Measurements from ENCODE around the gene SMIM29.

SMIM29 gene

DNA sequence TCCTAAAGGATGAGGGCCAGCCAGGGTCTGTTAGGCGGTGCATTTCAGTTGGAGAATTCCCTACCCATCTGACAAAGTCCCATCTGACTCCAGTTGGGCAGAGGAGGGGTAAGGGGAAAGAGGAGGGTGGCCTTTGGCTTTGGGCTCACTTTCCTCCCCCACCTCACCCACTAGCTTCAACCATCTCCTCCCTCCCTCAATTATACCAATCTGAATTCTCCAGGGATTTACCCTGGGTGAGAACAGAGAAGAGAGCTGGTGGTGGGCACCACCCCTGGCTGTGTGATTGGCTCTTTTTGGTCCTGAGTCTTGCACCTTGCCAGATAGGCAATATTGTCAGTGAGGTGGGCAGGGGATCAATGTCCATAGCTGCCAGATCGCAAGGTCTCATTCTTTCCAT, 8.9 kb downstream of the SMIM29 start:
- DNase-seq, result no peak

DNA sequence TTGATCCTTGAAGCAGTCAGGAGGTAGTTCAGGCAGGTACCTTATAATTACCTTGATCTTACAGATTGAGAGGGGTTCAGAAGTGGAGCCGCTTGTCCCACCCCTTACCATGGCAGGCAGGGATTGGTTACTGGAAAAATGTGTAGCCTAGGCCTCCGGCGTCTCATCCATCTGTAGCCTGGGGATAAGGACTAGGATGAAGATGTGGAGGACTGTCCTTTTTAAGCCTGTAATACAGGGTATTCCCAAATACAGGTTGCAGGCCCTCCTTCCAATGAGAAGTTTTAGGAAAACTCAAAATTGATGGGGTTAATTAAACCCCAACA, 9.3 kb downstream of the SMIM29 start:
- DNase-seq, result no peak

DNA sequence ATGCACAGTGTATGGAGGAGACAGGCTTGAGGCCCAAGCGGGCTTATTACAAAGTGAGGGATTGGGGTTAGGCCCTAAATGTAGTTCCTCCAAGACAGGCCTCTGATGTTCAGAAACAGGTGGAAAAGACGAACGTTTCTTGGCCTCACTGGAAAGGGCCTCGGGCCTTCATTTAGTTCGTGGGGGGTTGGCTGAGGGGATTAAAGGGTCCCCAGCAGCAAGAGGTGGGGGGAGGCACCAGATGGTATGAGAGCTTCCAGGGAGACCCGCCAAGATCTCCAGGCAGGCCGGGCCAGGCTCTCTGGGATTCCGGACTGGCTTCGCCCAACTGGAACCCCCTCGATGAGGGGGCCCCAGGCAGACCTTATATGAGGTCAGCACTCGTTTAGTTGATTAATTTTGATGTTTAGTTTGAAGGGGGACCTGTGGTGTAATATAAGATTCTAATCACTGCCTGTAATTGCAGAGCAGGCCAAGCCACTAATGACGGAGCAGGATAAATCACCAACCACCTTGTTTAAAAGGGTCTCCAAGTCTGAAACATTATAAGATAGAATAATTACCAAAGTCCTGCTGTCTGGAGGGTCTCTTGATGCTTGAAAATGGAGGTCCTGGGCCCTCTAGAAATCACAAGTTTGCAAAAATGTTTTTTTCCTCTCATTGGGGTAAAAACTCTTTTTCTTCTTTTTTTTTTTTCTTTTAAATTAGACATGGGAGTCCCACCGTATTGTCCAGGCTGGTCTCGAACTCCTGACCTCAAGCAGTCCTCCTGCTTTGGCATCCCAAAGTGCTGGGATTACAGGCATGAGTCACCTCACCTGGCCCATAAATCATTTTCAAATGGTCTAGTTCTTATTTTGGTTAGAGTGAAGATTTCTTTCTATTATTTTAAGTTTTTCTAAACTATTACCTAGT, 10.0 kb downstream of the SMIM29 start:
- DNase-seq, result peak; percentile 57

DNA sequence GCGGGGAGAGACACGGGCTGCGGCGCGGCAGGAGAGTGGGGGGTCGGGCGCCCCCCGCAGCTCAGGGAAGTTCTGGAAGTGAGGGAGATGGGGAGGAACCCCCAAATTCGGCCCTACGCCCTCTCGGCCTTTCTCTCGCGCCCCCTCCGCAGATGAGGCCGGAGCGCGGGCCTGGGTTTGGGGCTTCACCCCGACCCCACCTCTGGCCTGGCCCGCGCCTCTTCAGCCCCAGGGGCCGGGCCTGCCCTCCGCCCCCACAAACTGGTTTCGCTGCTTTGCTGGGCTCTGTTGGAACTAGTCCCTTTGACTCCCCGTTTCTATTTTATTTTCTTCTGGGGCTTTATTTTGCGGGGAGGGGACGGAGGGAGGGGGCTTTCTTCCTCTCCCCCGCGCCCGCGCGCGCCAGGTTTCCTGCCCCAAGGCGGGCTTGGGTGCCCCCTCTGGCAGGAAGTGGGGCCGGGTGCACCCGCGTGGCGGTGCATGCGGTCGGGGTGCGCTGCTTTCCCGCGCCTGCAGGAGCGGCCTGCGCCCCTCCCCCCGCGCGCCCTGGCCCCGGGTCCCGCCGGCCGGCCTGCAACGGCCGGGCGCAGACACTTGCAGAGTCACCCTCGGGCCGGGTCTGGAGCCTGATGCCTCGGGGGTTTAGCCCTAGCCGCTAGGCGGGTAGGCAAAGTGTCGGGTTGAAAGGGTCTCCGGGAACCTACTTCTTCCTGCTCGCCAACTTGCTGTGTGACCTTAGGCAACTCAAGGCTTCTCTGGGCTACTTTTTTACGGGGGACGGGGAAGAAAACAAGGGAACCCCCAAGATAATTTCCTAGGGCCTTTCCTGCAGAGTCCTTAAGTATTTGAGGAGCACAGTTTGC, 10.9 kb downstream of the SMIM29 start:
- DNase-seq, result peak; percentile 76

DNA sequence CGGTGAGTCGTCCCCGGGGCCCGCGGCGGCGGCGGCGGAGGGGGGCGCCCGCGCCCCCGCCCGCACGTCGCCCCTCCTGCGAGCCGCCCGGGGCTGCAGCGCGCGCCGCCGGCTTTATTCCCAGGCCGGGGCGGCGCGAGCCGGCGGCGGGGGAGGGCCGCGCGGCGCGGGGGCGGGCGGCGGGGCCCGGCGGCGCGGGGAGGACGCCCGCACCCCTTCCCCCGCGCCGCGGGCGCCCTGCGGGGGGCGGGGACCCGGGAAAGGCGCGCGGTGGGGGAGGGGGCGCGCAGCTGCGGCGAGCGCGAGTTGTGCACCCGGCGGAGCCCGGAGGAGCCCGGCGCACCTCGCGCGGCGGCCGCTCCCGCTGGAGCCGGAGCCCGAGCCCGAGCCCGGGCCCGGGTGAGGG, 11.5 kb downstream of the SMIM29 start:
- DNase-seq, result no peak

DNA sequence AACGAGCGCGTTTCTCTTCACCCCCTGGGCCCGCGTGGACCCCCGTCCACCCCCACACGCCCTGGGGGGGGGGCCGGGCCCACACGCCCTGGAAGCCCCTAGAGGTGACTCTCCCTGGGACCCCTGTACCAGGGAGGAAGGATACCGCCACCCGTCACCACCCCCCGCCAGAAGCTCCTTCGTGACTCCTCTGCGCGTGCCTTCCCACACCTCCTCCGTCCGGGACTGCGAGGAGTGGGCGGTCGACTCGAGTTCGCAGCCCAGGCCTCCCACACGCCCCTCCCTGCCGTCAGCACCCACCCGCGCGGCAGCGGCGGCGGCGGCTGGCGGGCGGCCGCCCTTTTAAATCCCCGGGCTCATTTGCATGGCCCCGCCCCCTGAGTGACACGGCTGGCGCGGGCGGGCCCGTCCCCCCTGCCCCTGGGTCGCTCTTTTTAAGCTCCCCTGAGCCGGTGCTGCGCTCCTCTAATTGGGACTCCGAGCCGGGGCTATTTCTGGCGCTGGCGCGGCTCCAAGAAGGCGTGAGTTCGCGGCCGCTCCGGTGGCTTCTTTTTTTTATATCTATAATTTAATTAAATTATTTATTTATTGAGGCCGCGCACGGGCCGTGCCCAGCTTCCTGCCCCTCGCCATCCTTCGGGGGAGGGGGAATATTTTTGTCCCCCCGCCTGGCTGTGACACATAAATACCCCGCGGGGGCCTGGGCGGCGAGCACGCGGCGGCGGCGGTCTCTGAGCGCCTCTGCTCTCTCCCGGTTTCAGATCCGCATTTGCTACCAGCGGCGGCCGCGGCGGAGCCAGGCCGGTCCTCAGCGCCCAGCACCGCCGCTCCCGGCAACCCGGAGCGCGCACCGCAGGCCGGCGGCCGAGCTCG, 12.1 kb downstream of the SMIM29 start, which contains the start of gene HMGA1:
TSS of gene HMGA1 (plus strand) at position 431 of the 873 bp plus-strand sequence. CDS start 3,908 bp downstream, outside the sequence.
- DNase-seq, result peak; percentile 93

DNA sequence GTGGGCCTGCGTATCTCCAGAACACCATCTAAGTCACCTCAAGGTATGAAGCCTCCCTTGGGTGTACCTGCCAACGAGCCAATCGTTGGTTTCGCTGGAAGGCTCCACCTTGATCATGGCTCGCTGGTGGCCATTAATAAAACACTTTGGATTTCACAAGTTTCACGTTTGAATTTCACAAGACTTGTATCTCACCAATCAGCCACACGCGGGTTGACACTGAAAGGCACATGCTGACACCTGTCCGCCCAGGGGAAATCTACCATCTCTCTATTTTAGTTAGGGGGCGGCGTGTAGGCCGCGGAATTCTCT, 12.7 kb downstream of the SMIM29 start:
- no peak for DNase-seq

DNA sequence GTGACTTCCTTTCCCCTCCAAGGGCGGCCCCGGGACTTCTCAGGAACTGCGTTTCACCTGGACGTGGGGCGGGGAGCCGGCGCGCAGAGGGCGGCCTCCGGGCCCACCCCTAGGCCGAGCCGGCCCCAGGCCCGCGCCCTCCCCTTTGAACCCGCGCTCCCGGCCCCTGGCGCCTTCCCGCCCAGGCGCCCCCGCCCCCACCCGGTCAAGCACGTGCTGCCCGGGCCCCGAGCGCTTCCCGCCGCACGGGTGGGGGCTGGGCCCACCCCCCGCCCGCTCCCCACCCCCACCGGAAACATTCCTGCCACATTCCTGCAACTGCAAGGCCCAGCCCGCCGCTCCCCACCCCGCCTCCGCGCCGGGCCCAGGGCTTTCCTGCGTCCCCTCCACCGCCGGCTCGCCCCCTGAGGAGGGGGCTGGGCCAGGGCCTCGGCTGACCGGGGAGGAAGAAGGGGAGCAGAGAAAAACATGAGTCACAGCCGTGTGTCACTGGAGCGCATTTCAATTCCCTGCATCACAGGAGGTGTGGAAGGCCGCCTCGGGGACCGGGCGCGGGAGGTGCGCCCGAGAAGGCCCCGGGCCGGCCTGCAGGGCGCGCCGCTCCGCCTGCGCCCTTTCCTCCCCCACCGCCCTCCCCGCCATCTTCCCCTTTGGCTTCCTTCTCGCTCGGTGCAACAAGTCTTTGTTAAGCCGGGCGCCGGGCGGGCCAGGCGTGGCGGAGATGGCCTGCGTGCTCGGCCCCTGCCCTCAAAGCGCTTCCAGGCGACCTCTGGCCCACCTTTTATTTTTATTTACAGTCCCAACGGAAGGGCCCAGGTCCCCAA, 13.3 kb downstream of the SMIM29 start:
- peak; percentile 89 for DNase-seq

DNA sequence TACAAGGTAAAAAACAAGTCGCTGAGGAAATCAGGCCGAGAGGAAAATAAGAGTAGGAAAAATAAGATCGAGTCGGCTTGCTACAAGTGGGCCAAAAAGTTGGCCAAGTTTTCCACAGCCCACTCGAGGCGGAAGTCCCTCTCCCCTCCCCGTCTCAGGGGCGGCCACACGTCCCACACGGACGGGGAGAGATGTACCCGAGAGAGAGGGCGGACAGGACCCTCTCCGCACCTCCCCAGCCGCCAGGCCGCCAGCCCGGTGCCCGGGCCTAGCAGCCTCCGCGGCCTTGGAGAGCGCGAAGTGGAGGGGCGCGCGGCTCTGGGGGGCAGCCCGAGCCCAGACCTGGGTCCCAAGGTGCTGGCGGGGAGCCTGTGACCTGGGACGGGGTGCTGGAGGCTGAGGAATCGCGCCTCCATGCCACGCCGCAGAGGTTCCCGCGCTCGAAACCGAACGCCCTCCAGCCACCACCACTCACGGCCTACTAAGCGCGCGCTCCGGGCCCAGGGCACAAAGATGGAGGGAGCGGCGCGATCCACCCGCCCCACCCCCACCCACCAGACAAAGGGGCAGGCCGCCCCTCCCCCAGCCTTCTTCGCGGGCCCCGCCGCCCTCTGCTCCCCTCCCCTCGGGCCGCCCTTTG, 14.0 kb downstream of the SMIM29 start:
- DNase-seq, result peak; percentile 80

DNA sequence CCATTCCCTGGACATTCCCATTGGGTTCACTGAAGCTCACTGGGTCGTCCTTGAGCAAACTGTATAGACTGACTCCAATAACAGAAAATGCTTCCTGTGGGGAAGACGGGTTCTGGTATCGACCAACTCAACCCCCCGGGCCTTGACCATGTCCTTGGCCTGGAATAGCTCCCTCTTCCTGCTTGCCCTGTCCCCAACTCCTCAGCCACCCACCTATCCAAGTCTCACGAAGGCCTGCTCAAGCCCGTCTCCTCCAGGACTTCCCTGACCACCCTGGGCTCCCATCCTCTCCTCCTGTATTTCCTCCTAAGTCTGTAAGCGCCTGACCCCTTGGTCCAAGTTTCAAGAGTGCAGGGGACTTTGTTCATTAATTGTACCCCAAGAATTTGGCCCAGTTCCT, 14.9 kb downstream of the SMIM29 start:
- no peak for DNase-seq

DNA sequence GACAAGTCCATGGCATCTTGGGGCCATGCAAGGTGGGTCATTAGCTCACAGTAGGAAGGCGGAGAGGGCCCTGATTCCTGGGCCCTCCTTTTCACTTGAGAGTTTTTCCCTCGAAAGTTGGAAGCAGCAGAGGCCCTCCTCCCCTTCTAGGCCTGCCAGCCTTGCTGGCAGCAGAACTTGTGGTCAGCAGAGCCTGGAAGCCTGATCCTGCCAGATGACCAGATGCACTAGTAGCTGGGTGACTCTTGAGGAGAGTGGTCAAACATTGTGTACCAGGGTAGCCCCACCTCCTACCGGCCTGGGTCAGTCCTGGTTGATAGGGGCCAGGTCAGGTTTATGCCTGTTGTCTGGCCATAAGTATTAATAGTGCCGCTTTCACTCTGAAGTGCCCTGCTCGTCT, 15.9 kb downstream of the SMIM29 start:
- DNase-seq, result no peak

DNA sequence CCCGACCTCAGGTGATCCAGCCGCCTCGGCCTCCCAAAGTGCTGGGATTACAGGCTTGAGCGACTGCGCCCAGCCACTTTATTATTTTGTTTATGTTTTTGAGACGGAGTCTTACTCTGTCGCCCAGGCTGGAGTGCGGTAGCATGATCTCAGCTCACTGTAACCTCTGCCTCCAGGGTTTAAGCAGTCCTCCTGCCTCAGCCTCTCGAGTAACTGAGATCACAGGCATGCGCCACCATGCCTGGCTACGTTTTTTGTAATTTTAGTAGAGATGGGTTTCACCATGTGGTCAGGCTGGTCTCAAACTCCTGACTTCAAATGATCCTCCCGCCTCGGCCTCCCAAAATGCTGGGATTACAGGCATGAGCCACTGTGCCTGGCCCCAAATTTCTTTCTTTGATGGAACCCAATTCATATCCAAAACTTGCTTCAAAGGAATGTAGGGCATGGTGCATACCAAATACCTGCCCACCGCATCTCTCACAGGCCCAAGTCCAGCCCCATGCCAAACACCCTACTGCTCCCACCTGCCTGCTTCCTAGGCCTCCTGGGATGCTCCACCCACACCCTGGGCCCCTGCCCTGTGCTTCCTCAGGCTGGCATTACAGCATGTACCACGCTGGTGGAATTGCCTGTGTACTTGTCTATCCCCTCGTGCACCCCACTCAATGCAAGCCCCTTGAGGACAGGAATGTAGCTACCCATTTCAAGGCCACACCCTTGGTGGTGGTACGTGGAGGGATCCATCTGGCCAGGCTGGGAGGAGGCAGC, 17.1 kb downstream of the SMIM29 start:
- no peak for DNase-seq

DNA sequence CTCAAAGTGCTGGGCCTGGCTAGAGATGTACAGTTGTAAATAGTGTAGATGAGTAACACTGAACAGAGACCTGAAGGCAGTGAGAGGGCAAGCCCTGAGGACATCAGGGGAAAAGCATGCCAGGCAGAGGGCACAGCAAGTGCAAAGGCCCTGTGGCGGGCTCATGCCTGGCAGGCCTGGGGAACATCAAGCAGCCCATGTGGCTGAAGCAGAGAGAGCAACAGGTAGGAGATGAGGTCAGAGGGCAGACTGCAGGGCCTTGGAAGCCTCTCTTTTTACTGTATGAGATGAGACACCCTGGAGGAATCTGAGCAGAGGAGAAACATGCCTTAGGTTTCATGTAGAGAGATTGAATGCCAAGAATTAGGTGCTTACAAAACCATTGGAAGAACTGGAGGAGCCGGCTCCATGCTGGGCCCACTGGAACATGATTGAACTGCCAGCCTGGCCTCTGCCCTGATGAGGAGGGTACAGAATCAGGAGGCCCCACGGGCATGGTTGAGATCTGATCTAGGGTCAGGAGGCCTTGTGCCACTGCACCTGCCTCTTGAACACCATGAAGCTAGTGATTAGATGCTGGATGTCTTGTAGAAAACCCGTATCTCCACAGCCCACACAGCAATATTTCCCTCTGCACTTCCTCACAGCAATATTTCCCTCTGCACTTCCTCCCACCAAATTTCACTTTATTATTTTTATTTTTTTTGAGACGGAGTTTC, 18.0 kb downstream of the SMIM29 start:
- DNase-seq, result no peak

DNA sequence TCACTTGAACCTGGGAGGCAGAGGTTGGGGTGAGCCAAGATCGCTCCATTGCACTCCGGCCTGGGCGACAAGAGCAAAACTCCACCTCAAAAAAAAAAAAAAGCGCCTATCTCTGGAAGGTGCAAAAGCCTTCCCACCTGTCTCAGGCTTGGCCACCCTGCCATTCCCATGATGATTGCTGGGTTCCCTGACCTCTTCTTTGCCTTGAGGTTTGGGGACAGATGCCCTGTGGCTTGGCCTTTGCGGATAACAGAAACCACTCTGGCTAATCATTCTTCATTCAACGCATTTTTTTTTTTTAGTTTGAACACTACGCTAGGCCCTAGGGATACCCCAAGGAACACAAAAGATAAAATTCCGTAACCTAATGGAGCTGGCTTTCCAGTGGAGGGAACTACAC, 18.9 kb downstream of the SMIM29 start:
- no peak for DNase-seq

DNA sequence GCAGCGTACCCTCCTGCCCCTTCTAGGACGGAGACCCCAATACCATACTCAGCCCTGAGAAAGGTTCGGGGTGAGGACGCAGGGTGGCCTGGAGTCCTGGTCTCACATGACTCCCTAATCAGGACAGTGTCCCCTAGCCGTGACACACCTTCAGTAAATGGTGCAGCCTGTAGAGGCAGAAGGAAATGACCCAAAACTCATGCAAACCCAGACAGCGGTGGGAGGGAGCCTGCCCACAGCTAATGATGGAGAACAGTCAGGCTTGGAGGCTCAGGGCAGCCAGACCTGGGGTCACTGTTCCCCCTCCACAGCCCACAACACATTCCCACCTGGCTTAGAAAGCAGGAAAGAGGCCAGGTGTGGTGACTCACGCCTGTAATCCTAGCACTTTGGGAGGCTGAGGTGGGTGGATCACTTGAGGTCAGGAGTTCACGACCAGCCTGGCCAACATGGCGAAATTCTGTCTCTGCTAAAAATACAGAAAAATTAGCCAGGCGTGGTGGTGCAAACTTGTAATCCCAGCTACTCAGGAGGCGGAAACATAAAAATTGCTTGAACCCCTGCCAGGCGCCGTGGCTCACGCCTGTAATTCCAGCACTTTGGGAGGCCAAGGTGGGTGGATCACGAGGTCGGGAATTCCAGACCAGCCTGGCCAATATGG, 20.9 kb downstream of the SMIM29 start:
- DNase-seq, result no peak

DNA sequence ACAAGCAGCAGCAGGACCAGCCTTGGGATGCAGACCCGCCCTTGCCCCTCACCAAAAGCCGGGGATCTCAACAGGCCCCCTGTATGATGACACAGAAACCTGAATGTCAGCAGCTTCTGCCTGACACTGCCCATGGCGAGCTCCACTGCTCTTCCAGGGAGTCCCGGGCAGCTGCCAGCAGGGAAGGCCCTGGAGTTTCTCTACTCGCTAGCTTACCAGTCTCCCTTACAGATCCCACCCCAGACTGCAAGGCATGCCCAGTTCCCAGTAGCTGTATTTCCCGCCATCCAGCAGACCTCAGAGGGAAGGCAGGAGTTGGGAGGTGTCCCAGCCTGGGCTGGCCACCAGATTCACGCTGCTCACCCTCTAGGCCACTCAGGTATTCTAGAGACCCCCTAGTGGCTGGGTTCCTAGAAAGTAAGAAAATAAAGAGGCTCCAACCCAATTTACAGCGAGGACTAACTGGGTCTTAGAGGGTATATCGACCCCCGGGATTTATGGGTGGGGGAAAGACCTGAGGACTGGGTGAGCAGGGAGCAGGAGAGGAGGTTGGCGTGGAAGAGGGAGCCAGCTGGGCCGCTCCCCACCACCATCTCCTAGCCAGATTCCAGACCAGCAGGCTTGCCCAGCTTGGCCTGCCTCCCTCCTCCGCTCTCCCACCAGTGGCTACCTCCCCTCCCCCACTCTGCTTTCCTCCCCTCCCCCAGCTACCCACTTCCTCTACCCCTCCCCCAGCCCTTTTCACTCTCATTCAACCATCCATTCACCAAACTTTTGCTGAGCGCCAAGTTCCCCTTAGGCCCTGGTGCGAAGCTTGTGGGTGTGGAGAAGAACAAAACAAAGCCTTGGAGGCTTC, 21.8 kb downstream of the SMIM29 start:
- no peak for DNase-seq

DNA sequence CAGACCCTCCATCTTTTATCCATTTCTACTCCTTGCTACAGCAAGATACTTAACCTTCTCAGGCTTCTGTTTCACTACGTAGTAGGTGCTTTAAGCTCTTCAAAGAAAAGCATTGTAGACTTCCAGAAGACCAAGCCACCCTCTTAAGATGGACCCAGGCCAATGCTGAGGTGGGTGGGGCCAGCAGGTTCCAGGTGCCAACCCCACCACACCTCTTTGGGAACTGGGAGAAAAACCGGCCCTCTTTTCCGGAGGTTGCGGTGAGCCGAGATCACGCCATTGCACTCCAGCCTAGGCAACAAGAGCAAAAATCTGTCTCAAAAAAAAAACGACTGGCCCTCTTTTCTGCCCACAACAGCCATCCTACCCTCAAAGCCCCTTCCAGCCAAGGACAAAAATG, 22.7 kb downstream of the SMIM29 start:
- DNase-seq, result no peak

DNA sequence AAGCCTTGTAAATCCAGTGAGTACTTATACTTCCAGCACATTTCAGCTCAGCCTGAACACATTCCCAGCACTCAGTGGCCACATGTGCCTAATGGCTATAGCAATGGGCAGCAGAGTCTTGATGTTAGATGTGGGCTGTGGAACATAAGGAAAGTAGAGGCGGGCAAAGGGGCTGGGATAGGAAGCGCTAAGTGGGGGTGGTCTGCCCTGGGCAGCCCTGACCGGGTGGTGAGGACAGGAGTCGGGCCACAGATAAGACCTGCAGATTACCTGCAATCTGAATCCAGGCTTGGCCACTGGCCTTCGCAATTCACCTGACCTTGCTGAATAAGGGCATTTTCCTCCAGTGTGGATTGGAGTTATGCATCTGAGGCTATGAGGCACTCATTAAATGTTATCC, 23.3 kb downstream of the SMIM29 start:
- no peak for DNase-seq
